CD4-positive, CD25-positive, alpha-beta regulatory T cell (primary cell): Measurements from ENCODE around the gene GALM. TPM values are rescaled to one million over a fixed set of nuclear protein-coding genes. Genes with fewer than 3 reads are reported as not detected.
A peak's percentile ranks its signal among the peaks of the same experiment; 100 is the strongest.

ENCODE experiments used
- ATAC-seq, 2 donors: fragments of 150-1000 bp; cut with Tn5 transposase; one replicate each; pipeline ENCODE4 v1.10.0; 2021; ENCODE audit warnings: low read depth in 2 of 2, moderate number of reproducible peaks in 2 of 2, moderate library complexity in 1 of 2
- DNase-seq, 3 donors: peaks; one replicate each; pipeline versions ENCODE4 v3.0.0 to v3.0.0-alpha.2; 2012 to 2022; ENCODE audit warnings: mixed read lengths in 1 of 3
- H3K27ac ChIP-seq: one replicate; pipeline ENCODE4 v1.7.0; 2013; ENCODE audit warnings: mild to moderate bottlenecking, low read length; ENCODE audit not compliant: insufficient read depth, poor library complexity, severe bottlenecking
- H3K27me3 ChIP-seq: one replicate; pipeline ENCODE4 v1.7.0; 2013; ENCODE audit warnings: low read length; ENCODE audit not compliant: control insufficient read depth, insufficient read depth
- H3K36me3 ChIP-seq: one replicate; pipeline ENCODE4 v1.7.0; 2013; ENCODE audit warnings: mild to moderate bottlenecking, low read length, moderate library complexity; ENCODE audit not compliant: control insufficient read depth, insufficient read depth
- H3K4me1 ChIP-seq: 2 replicates; pipeline ENCODE4 v1.7.0; 2013; ENCODE audit warnings: mild to moderate bottlenecking, low read length; ENCODE audit not compliant: insufficient read depth, control insufficient read depth, poor library complexity, severe bottlenecking
- H3K4me3 ChIP-seq: one replicate; pipeline ENCODE4 v1.7.0; 2013; ENCODE audit warnings: low read depth, mild to moderate bottlenecking, low read length, moderate library complexity
- H3K9me3 ChIP-seq, 2 experiments: 1 replicate in 1 of 2; 2 replicates in 1 of 2; pipeline ENCODE4 v1.7.0; 2013; ENCODE audit warnings: low read length in 2 of 2, mild to moderate bottlenecking in 1 of 2, moderate library complexity in 1 of 2; ENCODE audit not compliant: control insufficient read depth in 2 of 2
- H3K27ac Mint-ChIP-seq, 3 donors: one replicate each; pipeline ENCODE4 v1.8.0; 2020 to 2022; ENCODE audit warnings: mild to moderate bottlenecking in 3 of 3, mixed read lengths in 3 of 3, moderate library complexity in 2 of 3
- H3K27me3 Mint-ChIP-seq: one replicate; pipeline ENCODE4 v1.8.0; 2022; ENCODE audit warnings: mild to moderate bottlenecking, mixed read lengths
- H3K36me3 Mint-ChIP-seq: one replicate; pipeline ENCODE4 v1.8.0; 2020; ENCODE audit warnings: mixed read lengths
- H3K4me1 Mint-ChIP-seq, 4 donors: one replicate each; pipeline ENCODE4 v1.8.0; 2020 to 2022; ENCODE audit warnings: mixed read lengths in 4 of 4, mild to moderate bottlenecking in 1 of 4
- H3K4me3 Mint-ChIP-seq, 4 donors: one replicate each; pipeline ENCODE4 v1.8.0; 2020 to 2022; ENCODE audit warnings: mild to moderate bottlenecking in 4 of 4, mixed read lengths in 4 of 4, moderate library complexity in 3 of 4
- H3K9me3 Mint-ChIP-seq, 7 donors: one replicate each; pipeline ENCODE4 v1.8.0; 2020 to 2022; ENCODE audit warnings: mixed read lengths in 7 of 7, mild to moderate bottlenecking in 3 of 7, moderate library complexity in 2 of 7
- polyA plus RNA-seq, 4 donors: library from polyadenylated mRNA; unstranded; fragments of 300-500 nt; fragmentation: Illumina TruSeq; gene quantifications; one replicate each; pipeline ENCODE4 v1.2.3, GENCODE V29; 2021
- total RNA-seq: library from RNA; stranded (reverse); gene quantifications from one replicate; pipeline ENCODE4 v1.2.3, GENCODE V29; 2022

GALM gene
- total and polyA plus RNA-seq, 5 donors from 2014 or later: 46.8 to 75.2 (median 49.1) TPM

DNA sequence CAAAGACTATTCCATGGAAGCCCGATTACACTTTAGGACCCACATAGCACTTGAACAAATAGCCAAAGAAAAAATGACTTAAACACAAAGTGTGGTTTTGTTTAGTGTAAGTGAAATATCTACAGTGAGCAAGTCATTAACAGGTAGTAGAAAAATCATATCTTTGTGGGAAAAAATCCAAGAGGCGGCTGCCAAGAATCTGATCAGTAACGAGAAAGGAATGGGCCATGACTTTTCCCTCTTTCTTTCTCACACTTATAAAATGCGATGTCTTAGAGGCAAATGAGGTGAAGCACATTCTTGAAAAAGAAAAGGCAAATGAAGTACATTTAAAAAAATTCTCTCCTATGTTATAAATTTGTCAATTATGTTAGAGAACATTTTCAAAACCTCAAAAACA lies 99.2 kb downstream of the GALM start:
- Mint-ChIP-seq H3K36me3 (no peaks in the 10 kb centered on the region), H3K27me3 (no peaks in the 10 kb centered on the region), H3K27ac (no peak overlapping the region), H3K9me3 (peaks cover 0 to 1% (median 0%) of the 10 kb centered on the region in 7 donors), H3K4me1 (peaks cover 0 to 4% (median 0%) of the 10 kb centered on the region in 4 donors), H3K4me3 (no peak overlapping the region)
- Histone ChIP-seq H3K4me3 (no peak overlapping the region), H3K36me3 (no peaks in the 10 kb centered on the region), H3K4me1 (no peaks in the 10 kb centered on the region), H3K27me3 (no peaks in the 10 kb centered on the region), H3K27ac (no peak overlapping the region), H3K9me3 (no peaks in the 10 kb centered on the region)
- ATAC-seq: no peak
- DNase-seq: no peak

DNA sequence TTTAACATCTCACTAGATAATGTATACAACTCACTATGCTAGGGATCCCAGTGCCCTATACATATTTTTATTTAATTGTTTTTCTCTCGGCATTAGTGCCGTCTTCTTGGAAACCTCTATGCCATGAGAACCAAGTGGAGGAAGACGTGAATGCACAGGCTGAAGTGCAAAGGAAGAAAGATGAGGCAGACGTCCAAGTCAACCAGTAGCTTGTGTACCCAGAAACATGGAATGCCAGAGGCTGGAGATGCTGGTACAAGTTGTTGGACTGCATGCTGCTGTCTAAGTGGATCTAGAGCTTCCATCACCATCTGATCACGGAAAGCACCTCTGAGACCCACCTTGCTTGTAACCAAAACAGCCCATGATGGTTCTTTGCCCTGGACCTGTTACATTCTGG lies 99.6 kb downstream of the GALM start:
- DNase-seq (no peak), ATAC-seq (no peak)
- H3K27ac ChIP-seq: no peak overlapping the region
- H3K4me3 ChIP-seq: no peak overlapping the region
- H3K36me3 ChIP-seq: no peaks in the 10 kb centered on the region
- H3K27me3 Mint-ChIP-seq: peaks cover under 1% of the 10 kb centered on the region
- H3K4me3 Mint-ChIP-seq: no peak overlapping the region
- H3K9me3 ChIP-seq: no peaks in the 10 kb centered on the region
- peaks cover 0 to 4% (median 0%) of the 10 kb centered on the region in 4 donors for H3K4me1 Mint-ChIP-seq
- no peak overlapping the region for H3K27ac Mint-ChIP-seq
- H3K36me3 Mint-ChIP-seq: no peaks in the 10 kb centered on the region
- H3K27me3 ChIP-seq: no peaks in the 10 kb centered on the region
- peaks cover 0 to 1% (median 0%) of the 10 kb centered on the region in 7 donors for H3K9me3 Mint-ChIP-seq
- H3K4me1 ChIP-seq: no peaks in the 10 kb centered on the region

DNA sequence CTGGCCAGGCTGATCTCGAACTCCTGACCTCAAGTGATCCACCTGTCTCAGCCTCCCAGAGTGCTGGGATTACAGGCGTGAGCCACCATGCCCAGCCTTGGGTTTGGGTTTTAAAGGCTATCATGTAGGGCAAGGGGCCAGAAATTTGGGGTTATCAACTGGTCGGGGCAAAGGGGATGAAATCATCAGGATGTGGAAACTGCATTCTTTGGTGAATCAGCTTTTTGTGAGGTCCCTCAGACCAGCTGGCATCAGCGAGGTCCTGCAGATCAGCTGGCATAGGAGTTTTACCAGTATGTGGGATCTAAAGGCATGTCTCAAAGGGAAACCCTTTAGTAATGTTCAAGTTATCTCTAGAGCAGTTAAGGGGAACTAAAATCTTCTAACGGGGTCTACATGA lies 105.7 kb downstream of the GALM start:
- Histone ChIP-seq H3K36me3 (no peaks in the 10 kb centered on the region), H3K4me3 (no peak overlapping the region), H3K27me3 (peaks cover 10% of the 10 kb centered on the region), H3K9me3 (no peaks in the 10 kb centered on the region), H3K27ac (no peak overlapping the region), H3K4me1 (no peaks in the 10 kb centered on the region)
- ATAC-seq: no peak
- H3K4me3 Mint-ChIP-seq: no peak overlapping the region
- H3K4me1 Mint-ChIP-seq: peaks cover 0 to 6% (median 2%) of the 10 kb centered on the region in 4 donors
- no peaks in the 10 kb centered on the region for H3K9me3 Mint-ChIP-seq
- H3K36me3 Mint-ChIP-seq: peaks cover 3% of the 10 kb centered on the region
- H3K27ac Mint-ChIP-seq: no peak overlapping the region
- H3K27me3 Mint-ChIP-seq: peaks cover 28% of the 10 kb centered on the region
- DNase-seq: no peak

DNA sequence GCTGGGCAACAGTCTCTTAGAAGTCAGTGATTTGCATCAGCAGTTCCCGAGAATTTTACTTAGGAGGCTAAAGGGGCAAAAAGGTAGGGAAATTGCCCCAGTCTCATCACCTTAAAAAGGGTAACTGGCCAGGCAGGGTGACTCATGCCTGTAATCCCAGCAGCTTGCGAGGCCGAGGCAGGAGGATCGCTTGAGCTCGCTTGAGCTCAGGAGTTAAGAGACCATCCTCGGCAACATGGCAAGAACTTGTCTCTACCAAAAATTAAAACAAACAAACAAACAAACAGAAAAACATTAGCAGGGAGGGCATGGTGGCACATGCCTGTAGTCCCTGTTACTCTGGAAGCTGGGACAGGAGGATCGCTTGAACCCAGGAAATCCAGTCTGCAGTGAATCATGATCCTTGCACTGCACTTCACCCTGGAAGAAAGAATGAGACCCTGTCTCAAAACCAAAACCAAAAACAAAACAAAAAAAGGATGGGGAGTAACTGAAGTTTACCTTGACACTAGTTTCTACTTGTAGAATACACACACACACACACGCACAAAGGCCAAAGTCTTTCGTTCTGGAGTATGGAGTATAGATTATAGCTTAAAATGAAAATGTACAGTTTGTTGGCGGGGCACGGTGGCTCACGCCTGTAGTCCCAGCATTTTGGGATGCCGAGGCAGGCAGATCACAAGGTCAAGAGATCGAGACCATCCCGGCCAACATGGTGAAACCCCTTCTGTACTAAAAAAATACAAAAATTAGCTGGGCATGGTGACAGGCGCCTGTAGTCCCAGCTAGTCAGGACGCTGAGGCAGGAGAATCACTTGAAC lies 109.4 kb downstream of the GALM start:
- no peak overlapping the region for H3K4me3 ChIP-seq
- peaks cover 3% of the 10 kb centered on the region for H3K36me3 Mint-ChIP-seq
- no peak for ATAC-seq
- H3K27me3 ChIP-seq: peaks cover 10% of the 10 kb centered on the region
- peak overlapping the region in 2 of 4 donors; percentile 21 to 47 for H3K4me3 Mint-ChIP-seq
- H3K4me1 Mint-ChIP-seq: peaks cover 6 to 18% (median 14%) of the 10 kb centered on the region in 4 donors
- no peak overlapping the region for H3K27ac Mint-ChIP-seq
- H3K36me3 ChIP-seq: no peaks in the 10 kb centered on the region
- H3K9me3 ChIP-seq: no peaks in the 10 kb centered on the region
- H3K9me3 Mint-ChIP-seq: no peaks in the 10 kb centered on the region
- peaks cover 13% of the 10 kb centered on the region for H3K4me1 ChIP-seq
- no peak overlapping the region for H3K27ac ChIP-seq
- no peak for DNase-seq
- H3K27me3 Mint-ChIP-seq: peaks cover 36% of the 10 kb centered on the region

DNA sequence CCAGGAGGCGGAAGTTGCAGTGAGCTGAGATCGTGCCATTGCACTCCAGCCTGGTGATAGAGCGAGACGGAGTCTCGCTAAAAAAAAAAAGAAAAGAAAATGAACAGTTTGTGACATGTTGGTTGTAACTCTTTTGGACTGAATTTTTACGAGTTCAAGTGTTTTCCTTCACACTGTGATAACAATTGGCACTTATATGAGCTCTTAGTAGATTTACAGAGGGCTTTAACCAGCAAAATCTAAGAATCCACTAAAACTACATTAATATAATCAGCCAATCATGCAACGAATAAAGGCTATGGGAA lies 110.0 kb downstream of the GALM start:
- no peak overlapping the region for H3K27ac ChIP-seq
- Mint-ChIP-seq H3K9me3 (no peaks in the 10 kb centered on the region), H3K4me1 (peaks cover 6 to 18% (median 14%) of the 10 kb centered on the region in 4 donors), H3K4me3 (peak overlapping the region in 3 of 4 donors; percentile 47 to 85 (median 62)), H3K27me3 (peaks cover 33% of the 10 kb centered on the region), H3K27ac (no peak overlapping the region), H3K36me3 (peaks cover under 1% of the 10 kb centered on the region)
- no peak overlapping the region for H3K4me3 ChIP-seq
- peaks cover 13% of the 10 kb centered on the region for H3K4me1 ChIP-seq
- H3K27me3 ChIP-seq: peaks cover 10% of the 10 kb centered on the region
- H3K36me3 ChIP-seq: no peaks in the 10 kb centered on the region
- no peaks in the 10 kb centered on the region for H3K9me3 ChIP-seq
- ATAC-seq (no peak), DNase-seq (no peak)

DNA sequence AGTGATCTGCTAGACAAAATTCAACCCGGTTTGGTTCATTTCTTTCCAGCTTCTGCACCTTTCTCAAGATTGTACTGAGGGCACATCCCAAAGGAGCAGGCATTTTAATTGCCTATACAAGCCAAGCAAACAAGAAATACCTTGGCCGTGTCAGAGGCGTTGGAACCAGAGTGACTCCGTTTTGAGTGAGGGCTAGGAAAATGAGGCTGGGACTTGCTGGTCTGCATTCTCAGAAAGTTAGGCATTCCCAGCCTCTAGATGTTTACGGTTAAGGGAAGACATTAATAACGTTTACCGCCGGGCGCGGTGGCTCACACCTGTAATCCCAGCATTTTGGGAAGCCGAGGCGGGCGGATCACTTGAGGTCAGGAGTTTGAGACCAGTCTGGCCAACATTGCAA lies 110.6 kb downstream of the GALM start:
- H3K27ac ChIP-seq: no peak overlapping the region
- H3K27ac Mint-ChIP-seq: no peak overlapping the region
- H3K36me3 Mint-ChIP-seq: peaks cover 3% of the 10 kb centered on the region
- no peak overlapping the region for H3K4me3 ChIP-seq
- no peak for DNase-seq
- peaks cover 31% of the 10 kb centered on the region for H3K27me3 Mint-ChIP-seq
- H3K27me3 ChIP-seq: peaks cover 10% of the 10 kb centered on the region
- peak overlapping the region; percentile 22 to 85 (median 54) for H3K4me3 Mint-ChIP-seq
- ATAC-seq: no peak
- no peaks in the 10 kb centered on the region for H3K9me3 Mint-ChIP-seq
- no peaks in the 10 kb centered on the region for H3K9me3 ChIP-seq
- peaks cover 6 to 23% (median 17%) of the 10 kb centered on the region in 4 donors for H3K4me1 Mint-ChIP-seq
- peaks cover 13% of the 10 kb centered on the region for H3K4me1 ChIP-seq
- H3K36me3 ChIP-seq: peaks cover 6% of the 10 kb centered on the region

DNA sequence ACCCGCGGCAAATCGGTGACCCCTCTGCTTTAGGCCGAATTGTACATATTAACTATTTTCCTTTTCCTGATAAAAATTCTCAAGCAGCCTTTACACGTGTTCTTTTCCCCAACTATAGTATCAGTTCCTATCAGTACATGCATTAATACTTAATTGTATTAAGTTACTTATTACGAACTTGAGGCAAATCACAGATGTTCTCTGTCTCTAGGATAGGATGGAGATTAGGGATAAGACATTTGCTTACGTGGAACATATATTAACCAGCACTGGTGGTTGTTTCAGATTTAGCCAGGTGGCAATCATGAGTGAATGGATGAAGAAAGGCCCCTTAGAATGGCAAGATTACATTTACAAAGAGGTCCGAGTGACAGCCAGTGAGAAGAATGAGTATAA lies 112.8 kb downstream of the GALM start:
- H3K4me3 ChIP-seq: peak overlapping the region; percentile 96
- Mint-ChIP-seq H3K36me3 (peaks cover 10% of the 10 kb centered on the region), H3K27me3 (peaks cover 28% of the 10 kb centered on the region), H3K4me1 (peaks cover 6 to 24% (median 19%) of the 10 kb centered on the region in 4 donors), H3K9me3 (no peaks in the 10 kb centered on the region), H3K27ac (peak overlapping the region; percentile 95 to 97 (median 97)), H3K4me3 (peak overlapping the region; percentile 93 to 97 (median 96))
- ATAC-seq: no peak
- H3K36me3 ChIP-seq: peaks cover 13% of the 10 kb centered on the region
- H3K27me3 ChIP-seq: peaks cover 10% of the 10 kb centered on the region
- H3K9me3 ChIP-seq: no peaks in the 10 kb centered on the region
- peaks cover 13% of the 10 kb centered on the region for H3K4me1 ChIP-seq
- no peak for DNase-seq
- H3K27ac ChIP-seq: peak overlapping the region; percentile 74

DNA sequence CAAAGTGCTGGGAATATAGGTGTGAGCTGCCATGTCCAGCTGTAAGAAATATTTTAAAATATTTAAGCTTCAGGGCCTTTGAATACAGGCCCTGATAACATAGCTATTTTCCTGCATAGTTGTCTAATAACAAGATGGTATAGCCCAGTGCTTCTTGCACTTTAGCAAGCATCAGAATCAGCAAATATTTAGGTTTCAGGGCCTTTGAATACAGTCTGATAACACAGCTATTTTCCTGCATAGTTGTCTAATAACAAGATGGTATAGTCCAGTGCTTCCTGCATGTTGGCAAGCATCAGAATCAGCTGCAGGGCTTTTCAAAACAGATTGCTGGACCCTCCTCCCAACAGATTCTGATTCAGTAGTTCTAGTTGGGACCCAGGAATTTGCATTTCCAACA lies 117.7 kb downstream of the GALM start:
- no peak for ATAC-seq
- peaks cover 0 to 13% (median 8%) of the 10 kb centered on the region in 4 donors for H3K4me1 Mint-ChIP-seq
- H3K4me3 Mint-ChIP-seq: peak overlapping the region in 1 of 4 donors; percentile 21
- H3K27ac ChIP-seq: no peak overlapping the region
- DNase-seq: no peak
- H3K4me1 ChIP-seq: peaks cover 8% of the 10 kb centered on the region
- H3K36me3 Mint-ChIP-seq: peaks cover 10% of the 10 kb centered on the region
- H3K27me3 ChIP-seq: no peaks in the 10 kb centered on the region
- H3K27me3 Mint-ChIP-seq: no peaks in the 10 kb centered on the region
- H3K9me3 ChIP-seq: no peaks in the 10 kb centered on the region
- peaks cover 13% of the 10 kb centered on the region for H3K36me3 ChIP-seq
- no peak overlapping the region for H3K27ac Mint-ChIP-seq
- no peak overlapping the region for H3K4me3 ChIP-seq
- no peaks in the 10 kb centered on the region for H3K9me3 Mint-ChIP-seq
